ENCODE measurements around the gene ULK2. TPM values are rescaled to one million over a fixed set of nuclear protein-coding genes. Genes with fewer than 3 reads are reported as not detected.

ULK2 gene
- total RNA-seq, 1 donor from 2014 or later, result 17.3 TPM

- DNase-seq (ENCODE audit: low spot score), result no peak
Measured at GRCh38 chr17:19747159-19747719, 120.5 kb downstream of the ULK2 start.

DNA sequence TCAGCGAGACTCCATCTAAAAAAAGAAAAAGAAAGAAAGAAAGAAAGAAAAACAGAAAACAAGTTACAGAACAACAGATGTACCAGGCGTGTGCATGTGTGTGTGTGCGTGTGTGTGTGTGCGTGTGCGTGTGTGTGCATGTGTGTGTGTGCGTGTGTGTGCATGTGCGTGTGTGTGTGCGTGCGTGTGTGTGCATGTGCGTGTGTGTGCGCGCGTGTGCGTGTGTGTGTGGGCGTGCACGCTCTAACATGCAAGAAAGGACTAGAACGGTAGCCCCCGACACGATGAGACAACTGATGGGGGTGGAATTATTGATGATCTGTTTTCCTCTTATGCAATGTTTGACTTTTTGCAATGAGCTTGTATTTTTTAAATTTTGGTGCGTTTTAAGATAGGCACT, 121.2 kb downstream of the ULK2 start:
- DNase-seq (ENCODE audit: low spot score), result no peak

GRCh38 chr17:19744922-19745757, 122.6 kb downstream of the ULK2 start:
- peak; percentile 92 for DNase-seq (ENCODE audit: low spot score)

GRCh38 chr17:19744492-19744891, 123.2 kb downstream of the ULK2 start:
- no peak for DNase-seq (ENCODE audit: low spot score)

DNA sequence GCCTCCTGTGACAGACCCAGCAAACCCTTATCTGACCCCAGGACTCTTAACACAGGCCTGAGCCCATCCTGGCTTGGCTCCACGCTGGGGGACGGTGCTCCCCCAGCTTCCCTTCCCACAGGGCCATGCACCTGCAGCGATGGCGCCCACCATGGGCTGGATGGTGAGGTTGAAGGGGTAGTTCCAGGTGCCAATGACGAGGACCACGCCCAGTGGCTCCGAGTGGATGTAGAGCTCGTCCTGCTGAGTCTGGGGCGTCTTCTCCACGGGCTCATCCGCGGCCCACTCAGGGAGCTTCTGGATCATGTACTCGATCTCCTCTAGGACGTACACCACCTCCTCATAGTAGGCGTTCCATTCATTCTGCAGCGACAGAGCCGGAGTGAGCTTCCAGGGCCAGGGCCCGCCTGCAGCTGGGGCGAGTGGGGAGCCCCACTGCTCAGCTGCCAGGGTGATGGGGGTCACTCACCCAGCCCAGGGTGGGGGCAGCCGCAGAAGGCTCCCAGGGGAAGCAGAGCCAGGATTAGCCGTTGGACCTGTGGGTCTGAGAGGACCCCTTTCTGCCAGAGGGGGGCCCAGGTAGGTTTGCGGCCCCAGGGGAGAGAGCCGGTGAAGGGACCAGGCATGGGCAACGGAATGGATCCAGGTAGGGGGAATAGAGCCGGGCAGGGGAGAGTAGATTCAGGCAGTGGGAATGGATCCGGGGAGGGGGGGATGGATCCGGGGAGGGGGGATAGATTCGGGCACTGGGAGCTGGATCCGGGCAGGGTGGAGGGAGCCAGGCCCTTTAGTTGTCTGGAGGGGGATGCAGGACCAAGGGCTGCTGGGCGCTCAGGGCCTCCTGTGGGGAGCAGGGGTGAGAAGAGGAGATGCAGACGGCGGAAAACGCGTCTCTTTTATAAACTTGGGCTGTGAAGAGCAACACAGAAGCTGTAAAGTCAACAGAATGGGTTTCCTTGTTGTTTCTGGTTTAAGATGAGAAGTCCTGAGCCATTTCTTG, 124.3 kb downstream of the ULK2 start:
- no peak for DNase-seq (ENCODE audit: low spot score)

DNA sequence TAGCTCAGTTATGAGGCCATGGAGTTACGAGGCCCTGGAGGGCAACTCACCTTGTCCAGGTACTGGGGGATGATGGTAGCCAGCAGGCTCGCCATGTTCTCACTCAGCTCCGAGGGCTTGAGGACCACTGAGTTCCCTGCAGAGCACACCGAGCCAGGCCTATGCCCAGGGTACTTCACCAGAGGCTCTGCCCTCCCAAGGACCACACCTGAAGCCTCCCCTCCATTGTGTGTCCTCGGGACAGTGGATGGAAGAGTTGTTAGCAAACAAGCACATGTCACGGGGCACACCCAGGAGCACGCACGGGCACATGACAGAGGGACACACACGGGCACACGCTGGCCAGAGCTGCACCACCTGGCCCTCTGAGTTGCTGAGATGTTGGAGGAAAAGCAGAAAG, 125.2 kb downstream of the ULK2 start:
- DNase-seq (ENCODE audit: low spot score), result no peak

- DNase-seq (ENCODE audit: low spot score), result no peak
Measured at GRCh38 chr17:19741832-19742457, 125.8 kb downstream of the ULK2 start.

GRCh38 chr17:19740933-19741332, 126.8 kb downstream of the ULK2 start:
- no peak for DNase-seq (ENCODE audit: low spot score)

- no peak for DNase-seq (ENCODE audit: low spot score)
Measured at GRCh38 chr17:19739241-19740201, 128.2 kb downstream of the ULK2 start.

DNA sequence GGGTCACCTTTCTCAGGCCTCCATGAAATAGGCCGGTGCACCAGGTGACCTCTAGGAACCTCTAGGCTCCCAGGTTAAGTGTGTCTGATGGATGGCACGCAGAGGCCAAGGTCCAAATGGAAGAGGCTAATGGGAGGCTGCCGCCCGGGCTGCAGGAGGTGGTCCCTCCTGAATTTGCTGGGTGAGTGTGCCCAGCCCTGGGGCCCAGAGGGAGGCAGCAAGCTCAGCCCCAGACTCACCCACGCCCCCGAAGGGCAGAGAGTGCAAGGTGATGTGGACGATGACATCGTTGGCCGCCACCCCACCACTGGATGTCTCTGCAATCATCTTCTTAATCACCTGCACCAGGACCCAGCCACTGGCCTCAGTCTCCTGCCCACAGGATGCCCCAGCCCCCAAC, 129.0 kb downstream of the ULK2 start:
- no peak for DNase-seq (ENCODE audit: low spot score)

GRCh38 chr17:19738073-19738449, 129.7 kb downstream of the ULK2 start:
- no peak for DNase-seq (ENCODE audit: low spot score)

GRCh38 chr17:19737305-19738072, 130.2 kb downstream of the ULK2 start:
- DNase-seq (ENCODE audit: low spot score), result no peak

DNA sequence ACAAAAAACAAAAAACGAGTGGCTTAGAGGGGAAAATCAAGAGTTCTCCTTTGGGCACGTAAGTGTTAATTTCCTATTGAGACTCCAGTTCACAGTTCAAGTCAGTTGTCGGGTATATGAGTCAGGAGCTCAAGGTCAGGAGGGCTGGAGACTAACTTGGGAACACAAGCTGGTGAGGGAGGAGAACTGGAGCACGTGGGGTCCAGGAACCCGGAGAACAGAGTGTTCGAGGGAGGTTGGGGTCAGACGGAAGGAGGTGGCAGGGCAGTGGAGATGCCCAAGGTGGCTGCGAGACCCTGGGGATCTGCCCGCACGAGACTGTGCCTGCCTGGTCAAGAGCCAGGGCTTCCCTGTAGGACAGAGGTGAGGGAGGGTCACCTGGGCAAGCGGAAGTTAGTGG, 131.7 kb downstream of the ULK2 start:
- DNase-seq (ENCODE audit: low spot score), result no peak

DNA sequence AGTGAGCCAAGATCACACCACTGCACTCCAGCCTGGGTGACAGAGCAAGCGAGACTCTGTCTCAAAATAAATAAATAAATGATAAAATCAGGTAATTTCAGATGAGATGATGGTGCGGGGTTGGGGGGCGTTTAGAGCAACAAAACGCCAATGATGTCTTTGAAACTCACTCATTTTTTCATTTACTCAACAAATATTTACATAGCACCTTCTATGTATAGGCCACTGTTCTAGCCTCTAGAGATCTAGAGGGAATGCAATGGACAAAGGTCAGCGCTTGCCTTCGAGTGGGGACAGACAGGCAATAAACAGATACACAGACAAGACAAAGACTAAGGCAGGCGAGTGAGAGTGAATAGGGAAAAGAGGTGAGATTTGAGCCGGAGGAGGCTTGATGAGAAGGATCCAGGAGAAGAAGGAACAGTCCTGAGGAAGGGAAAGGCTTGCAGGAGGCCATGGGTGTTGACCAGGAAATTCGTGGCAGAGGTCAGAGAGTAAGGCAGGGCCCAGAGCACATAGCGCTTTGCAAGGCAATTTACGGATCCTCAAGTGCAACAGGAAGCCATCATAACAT, 133.7 kb downstream of the ULK2 start:
- DNase-seq (ENCODE audit: low spot score), result no peak

DNA sequence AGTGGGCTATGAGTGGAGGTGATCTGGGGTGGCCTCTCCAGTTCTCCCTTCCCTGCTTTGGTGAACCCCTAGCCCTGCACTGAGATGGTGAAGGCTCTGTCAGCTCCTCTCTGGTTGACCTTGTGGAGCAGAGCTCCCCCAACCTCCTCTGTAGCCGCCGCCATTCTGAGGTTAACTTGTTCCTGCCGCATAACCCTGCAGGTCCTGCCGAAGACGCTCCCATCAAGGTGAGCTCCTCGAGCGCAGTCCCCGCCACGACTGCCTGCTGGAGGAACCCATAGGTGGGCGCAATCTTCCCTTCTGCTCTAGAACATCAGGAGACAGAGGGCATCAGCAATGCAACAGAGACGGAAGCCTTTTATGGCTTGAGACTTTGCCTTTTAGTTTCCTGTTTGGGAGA, 136.1 kb downstream of the ULK2 start:
- DNase-seq (ENCODE audit: low spot score), result no peak

DNA sequence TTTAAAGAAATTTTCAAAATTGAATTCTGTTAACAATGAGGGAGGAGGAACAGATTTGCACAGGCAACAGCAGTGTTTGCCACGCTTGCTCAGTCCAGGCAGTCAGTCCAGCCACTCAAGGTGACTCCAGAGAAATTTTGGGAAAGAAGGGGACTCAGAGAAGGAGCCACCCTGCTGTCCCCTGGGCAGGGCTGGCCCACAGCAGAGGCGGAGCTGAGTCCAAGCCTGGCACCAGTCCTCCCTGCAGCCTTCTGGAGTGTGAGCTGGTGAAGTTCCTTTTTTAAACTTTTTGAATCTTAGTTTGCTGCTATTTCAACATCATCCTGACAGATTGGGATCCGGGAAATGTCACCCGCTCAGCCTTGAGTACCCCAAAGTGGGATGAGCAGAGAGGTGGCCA, 136.9 kb downstream of the ULK2 start:
- no peak for DNase-seq (ENCODE audit: low spot score)

GRCh38 chr17:19729900-19730299, 137.8 kb downstream of the ULK2 start:
- DNase-seq (ENCODE audit: low spot score), result no peak

DNA sequence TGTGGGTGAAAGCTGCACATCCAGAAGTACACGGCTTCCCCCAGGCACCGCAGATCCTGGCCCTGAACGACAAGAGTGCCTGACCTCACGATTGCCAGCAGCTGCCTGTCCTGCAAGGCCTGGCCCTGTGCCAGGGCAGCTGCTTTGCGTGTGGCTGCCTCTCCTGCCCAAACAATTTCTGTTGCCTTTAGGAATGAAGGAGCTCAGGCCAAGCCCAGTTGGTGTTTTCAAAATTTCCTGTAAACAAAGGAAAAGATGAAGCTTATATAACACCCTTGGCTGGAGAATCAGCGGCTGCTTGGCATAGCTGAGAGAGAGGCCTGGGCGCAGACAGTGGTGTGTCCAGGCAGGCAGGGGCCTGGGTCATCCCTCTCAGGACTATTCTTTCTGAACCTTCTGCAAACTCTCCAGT, 139.6 kb downstream of the ULK2 start:
- peak; percentile 86 for DNase-seq (ENCODE audit: low spot score)

GRCh38 chr17:19727501-19728078, 140.1 kb downstream of the ULK2 start:
- peak; percentile 73 for DNase-seq (ENCODE audit: low spot score)

Data from ureter (tissue), 1 donor.